GM20000 (cell line): Measurements from ENCODE around the gene ZSCAN5A.

Experiments
- DNase-seq: peaks from one replicate; pipeline ENCODE4 v3.0.0; 2012; ENCODE audit warnings: low spot score
- CTCF ChIP-seq: IDR thresholded peaks from 2 replicates; pipeline ENCODE4 v1.5.1; 2012; ENCODE audit warnings: mild to moderate bottlenecking, control low read depth; ENCODE audit errors: extremely low read depth, missing control alignments

ZSCAN5A gene

GRCh38 chr19:56321254-56321988, 6.8 kb upstream of the ZSCAN5A start:
- no peak for DNase-seq
- no peak for TF ChIP-seq CTCF

- TF ChIP-seq CTCF: no peak
- DNase-seq: no peak
Observed at GRCh38 chr19:56319991-56320390, 5.4 kb upstream of the ZSCAN5A start.

GRCh38 chr19:56317749-56318148, 3.1 kb upstream of the ZSCAN5A start:
- DNase-seq: no peak
- no peak for TF ChIP-seq CTCF

- DNase-seq: no peak
- TF ChIP-seq CTCF: no peak
Observed at GRCh38 chr19:56316728-56317127, 2.1 kb upstream of the ZSCAN5A start.

- no peak for TF ChIP-seq CTCF
- peak; percentile 87 for DNase-seq
Observed at GRCh38 chr19:56315077-56315828, 614 bp upstream of the ZSCAN5A start.

- TF ChIP-seq CTCF: no peak
- peak; percentile 33 for DNase-seq
Observed at GRCh38 chr19:56314018-56314380, 640 bp downstream of the ZSCAN5A start.
